ENCODE results near the gene SLC8A1.

- TF ChIP-seq, protein P1, sequence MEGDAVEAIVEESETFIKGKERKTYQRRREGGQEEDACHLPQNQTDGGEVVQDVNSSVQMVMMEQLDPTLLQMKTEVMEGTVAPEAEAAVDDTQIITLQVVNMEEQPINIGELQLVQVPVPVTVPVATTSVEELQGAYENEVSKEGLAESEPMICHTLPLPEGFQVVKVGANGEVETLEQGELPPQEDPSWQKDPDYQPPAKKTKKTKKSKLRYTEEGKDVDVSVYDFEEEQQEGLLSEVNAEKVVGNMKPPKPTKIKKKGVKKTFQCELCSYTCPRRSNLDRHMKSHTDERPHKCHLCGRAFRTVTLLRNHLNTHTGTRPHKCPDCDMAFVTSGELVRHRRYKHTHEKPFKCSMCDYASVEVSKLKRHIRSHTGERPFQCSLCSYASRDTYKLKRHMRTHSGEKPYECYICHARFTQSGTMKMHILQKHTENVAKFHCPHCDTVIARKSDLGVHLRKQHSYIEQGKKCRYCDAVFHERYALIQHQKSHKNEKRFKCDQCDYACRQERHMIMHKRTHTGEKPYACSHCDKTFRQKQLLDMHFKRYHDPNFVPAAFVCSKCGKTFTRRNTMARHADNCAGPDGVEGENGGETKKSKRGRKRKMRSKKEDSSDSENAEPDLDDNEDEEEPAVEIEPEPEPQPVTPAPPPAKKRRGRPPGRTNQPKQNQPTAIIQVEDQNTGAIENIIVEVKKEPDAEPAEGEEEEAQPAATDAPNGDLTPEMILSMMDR (IDR thresholded peaks at IDR 0.05; ENCODE audit: low read depth, low read length): no peak
- no peak for TF ChIP-seq POLR2A (IDR thresholded peaks at IDR 0.05; ENCODE audit: extremely low read depth, insufficient read length)
- no peak for TF ChIP-seq MAX (IDR thresholded peaks at IDR 0.05; ENCODE audit: low read depth, low read length)
- TF ChIP-seq MYC (IDR thresholded peaks at IDR 0.05; ENCODE audit: low read depth, low read length): no peak
These were observed 328.1 kb downstream of the SLC8A1 start for GRCh38 chr2:40123746-40124145.
